HG03097 (cell line): ENCODE data around the gene SEMA7A.
"Not testable (repeated sequence)": the region's sequence is repeated elsewhere in the genome, so short reads cannot be mapped to it uniquely, and the experiment has no call there.

Experiments
- ATAC-seq: cut with Tn5 transposase; IDR thresholded peaks from one replicate; pipeline ENCODE4 v1.9.1; 2021; ENCODE audit not compliant: unreplicated experiment, low FRiP score

SEMA7A gene

GRCh38 chr15:74433592-74434262, at the start of gene SEMA7A:
SEMA7A (minus strand) TSS chr15:74433958; CDS start chr15:74433918, 40 bp downstream.
- ATAC-seq: peak; percentile 69

GRCh38 chr15:74482661-74483060, 48.9 kb upstream of the SEMA7A start:
- ATAC-seq: no peak

- ATAC-seq: not testable (repeated sequence)
Measured at GRCh38 chr15:74480364-74480763, 46.6 kb upstream of the SEMA7A start.

- ATAC-seq: not testable (repeated sequence)
Measured at GRCh38 chr15:74471621-74472020, 37.9 kb upstream of the SEMA7A start.

GRCh38 chr15:74470631-74471395, 37.1 kb upstream of the SEMA7A start:
- no peak for ATAC-seq

GRCh38 chr15:74468341-74469032, 34.7 kb upstream of the SEMA7A start:
- ATAC-seq: no peak

GRCh38 chr15:74466570-74466969, 32.8 kb upstream of the SEMA7A start:
- no peak for ATAC-seq

- ATAC-seq: no peak
Measured at GRCh38 chr15:74464897-74465296, 31.1 kb upstream of the SEMA7A start.

GRCh38 chr15:74464216-74464615, 30.5 kb upstream of the SEMA7A start:
- no peak for ATAC-seq

- ATAC-seq: no peak
Measured at GRCh38 chr15:74463634-74464033, 29.9 kb upstream of the SEMA7A start.

GRCh38 chr15:74461847-74462511, 28.2 kb upstream of the SEMA7A start:
- ATAC-seq: no peak

- ATAC-seq: peak; percentile 72
Measured at GRCh38 chr15:74460871-74461846, 27.4 kb upstream of the SEMA7A start, which contains the start of gene UBL7. UBL7 (minus strand) TSS chr15:74461160; CDS start chr15:74458867, 2,293 bp downstream.

GRCh38 chr15:74460298-74460697, 26.5 kb upstream of the SEMA7A start:
- no peak for ATAC-seq

GRCh38 chr15:74459798-74460197, 26.0 kb upstream of the SEMA7A start:
- ATAC-seq: not testable (repeated sequence)

GRCh38 chr15:74458473-74458872, 24.7 kb upstream of the SEMA7A start:
- ATAC-seq: no peak

GRCh38 chr15:74457036-74457435, 23.3 kb upstream of the SEMA7A start:
- not testable (repeated sequence) for ATAC-seq

GRCh38 chr15:74454764-74455500, 21.2 kb upstream of the SEMA7A start:
- no peak for ATAC-seq

- ATAC-seq: no peak
Measured at GRCh38 chr15:74453925-74454763, 20.4 kb upstream of the SEMA7A start.
